Diencephalon (tissue), 1 donor: ENCODE measurements around the gene IQCK. TPM values are rescaled to one million over a fixed set of nuclear protein-coding genes. Genes with fewer than 3 reads are reported as not detected.

ENCODE experiments used
- small RNA-seq: library from RNA; depleted of rRNA; stranded (forward); fragments of <200 nt; gene quantifications from one replicate; pipeline ENCODE3, GENCODE V24; 2014
- total RNA-seq: library from RNA; depleted of rRNA; stranded (reverse); fragments of >200 nt; gene quantifications from one replicate; pipeline ENCODE4 v1.2.3, GENCODE V29; 2014

IQCK gene, protein sequence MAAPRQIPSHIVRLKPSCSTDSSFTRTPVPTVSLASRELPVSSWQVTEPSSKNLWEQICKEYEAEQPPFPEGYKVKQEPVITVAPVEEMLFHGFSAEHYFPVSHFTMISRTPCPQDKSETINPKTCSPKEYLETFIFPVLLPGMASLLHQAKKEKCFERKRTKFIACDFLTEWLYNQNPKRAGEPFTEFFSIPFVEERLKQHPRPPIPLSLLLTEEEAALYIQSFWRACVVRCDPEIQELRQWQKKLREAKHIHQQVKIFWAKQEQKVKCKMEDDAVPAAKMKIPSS
- total RNA-seq = 22.1 TPM

DNA sequence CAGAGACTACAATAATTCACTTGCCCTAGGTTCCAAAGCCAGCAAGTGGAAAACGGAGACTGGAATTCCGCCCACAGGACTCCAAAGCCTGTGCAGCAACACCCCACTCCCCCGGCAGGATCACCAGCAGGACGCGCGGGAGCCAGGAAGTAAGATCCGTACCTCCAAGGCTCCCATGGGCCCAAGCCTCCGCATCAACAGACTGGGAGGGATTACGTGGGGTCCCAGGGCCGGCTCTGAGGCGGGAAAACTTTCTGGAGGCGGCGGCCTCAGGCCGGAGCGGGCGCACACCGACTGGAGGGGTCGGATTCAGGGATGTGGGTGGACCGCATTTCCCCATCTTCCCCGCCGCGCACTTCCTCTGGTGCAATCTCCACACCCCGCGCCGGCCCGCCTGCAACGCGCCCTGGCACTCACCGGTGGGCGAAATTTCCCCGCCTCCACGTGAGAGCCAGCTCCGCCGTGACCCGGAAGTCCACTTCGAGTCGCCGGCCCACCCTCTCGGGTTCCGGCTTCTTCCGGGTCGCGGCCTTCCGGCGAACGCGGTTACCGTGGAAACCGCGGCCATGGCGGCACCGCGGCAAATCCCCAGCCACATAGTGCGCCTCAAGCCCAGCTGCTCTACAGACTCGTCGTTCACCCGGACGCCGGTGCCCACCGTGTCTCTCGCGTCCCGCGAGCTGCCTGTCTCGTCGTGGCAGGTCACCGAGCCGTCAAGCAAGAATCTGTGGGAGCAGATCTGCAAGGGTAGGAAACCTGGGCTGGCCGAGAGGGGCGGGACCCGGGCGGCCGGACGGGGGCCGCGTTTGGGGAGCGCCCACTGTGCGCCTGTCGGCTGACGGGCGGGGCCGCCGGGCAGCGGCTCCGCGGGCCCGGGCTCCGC lies at the start of gene IQCK, which contains the start of gene KNOP1:
Gene IQCK, plus strand, starts transcription at position 531 of the 883 bp plus-strand sequence. Its CDS starts 36 bp downstream, at position 567.
Gene KNOP1, minus strand, starts transcription at position 487 of the 883 bp plus-strand sequence. CDS start 3,192 bp downstream, outside the sequence.

DNA sequence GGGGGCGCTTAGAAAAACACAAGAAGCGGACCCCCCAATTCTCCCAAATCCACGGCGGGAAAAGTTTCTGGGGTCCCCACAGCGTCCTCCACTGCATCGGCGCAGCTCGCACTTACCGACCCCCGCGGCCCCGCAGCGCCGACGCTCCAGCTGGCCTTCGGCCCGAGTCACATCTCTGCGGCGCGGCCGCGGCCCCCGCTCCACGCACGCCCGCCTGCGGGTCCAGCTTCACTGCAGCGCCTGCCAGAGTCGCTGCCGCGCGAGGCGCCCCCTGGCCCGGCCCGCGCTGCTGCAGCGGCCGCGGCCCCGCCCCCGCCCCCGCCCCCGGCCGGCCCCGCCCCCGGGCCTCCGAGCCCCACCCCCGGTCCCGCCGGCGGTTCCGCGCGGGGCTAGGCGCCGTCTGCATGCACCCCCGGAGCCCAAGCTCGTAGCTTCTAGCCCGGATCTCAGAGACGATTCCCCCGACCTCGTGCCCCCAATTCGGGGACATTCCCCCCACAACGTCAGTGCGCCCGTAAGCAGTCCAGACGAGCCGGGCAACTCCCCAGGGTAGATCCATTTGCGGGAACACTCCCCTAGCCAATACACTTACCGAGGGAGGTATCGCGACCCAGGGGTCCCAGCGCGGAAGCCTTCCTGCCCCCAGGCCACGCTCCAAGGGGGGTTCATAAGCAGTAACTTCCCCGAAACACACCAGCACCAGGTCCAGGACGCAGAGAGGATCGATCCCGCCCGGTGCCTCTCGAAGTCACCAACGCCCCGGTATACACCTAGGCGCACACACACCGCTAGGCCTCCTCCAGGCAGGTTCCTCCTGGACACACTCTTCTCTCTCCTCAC lies 166.8 kb downstream of the IQCK start, which contains the start of gene GPRC5B:
Gene GPRC5B, minus strand, starts transcription at position 238 of the 840 bp plus-strand sequence. CDS start 12,003 bp downstream, outside the sequence.

Small RNAs within 50 kb of the gene (small RNA-seq; reads per million reads assigned to genes)
- not detected for gene LARP7P2

Other genes with a start within 250 kb of the IQCK start
- gene GDE1, start 196.2 kb upstream of the IQCK start, total RNA-seq = 62.1 TPM
- gene CCP110, start 194.3 kb upstream of the IQCK start, total RNA-seq = 80.3 TPM
- gene VPS35L, start 162.6 kb upstream of the IQCK start, total RNA-seq = 63.4 TPM
- 18.9 TPM for gene KNOP1, start within 50 bp of the IQCK start, total RNA-seq
- gene GPRC5B, start 166.6 kb downstream of the IQCK start, total RNA-seq = 45.9 TPM